Measurements from ENCODE around the gene NFKBIA. TPM values are rescaled to one million over a fixed set of nuclear protein-coding genes. Genes with fewer than 3 reads are reported as not detected.

The NFKBIA gene
- total and polyA plus RNA-seq, 2 of the 8 experiments (the other 6 are each of a cell fraction or from before 2014, with no cell fraction given), result 25.9 to 49.7 TPM

- TF ChIP-seq EP300 (IDR thresholded peaks at IDR 0.05; ENCODE audit: borderline replicate concordance in 1 of 2, low read depth in 2 of 2, low read length in 2 of 2) (no peak), KDM5A (IDR thresholded peaks at IDR 0.05; ENCODE audit: low read length) (no peak), TBP (IDR thresholded peaks at IDR 0.05; ENCODE audit: low read depth, low read length) (no peak), RNF2 (IDR thresholded peaks at IDR 0.05; ENCODE audit: borderline replicate concordance, low read depth, low read length, missing control alignments, poor library complexity, severe bottlenecking) (no peak), CHD7 (IDR thresholded peaks at IDR 0.05; ENCODE audit: insufficient replicate concordance, low read length) (no peak), SIX5 (IDR thresholded peaks at IDR 0.05; ENCODE audit: low read depth, low read length) (no peak), TAF7 (optimal IDR thresholded peaks at IDR 0.05; ENCODE audit: borderline replicate concordance, low read depth, low read length) (no peak), CHD2 (IDR thresholded peaks at IDR 0.05; ENCODE audit: low read length) (no peak)
- TF ChIP-seq, protein P1, sequence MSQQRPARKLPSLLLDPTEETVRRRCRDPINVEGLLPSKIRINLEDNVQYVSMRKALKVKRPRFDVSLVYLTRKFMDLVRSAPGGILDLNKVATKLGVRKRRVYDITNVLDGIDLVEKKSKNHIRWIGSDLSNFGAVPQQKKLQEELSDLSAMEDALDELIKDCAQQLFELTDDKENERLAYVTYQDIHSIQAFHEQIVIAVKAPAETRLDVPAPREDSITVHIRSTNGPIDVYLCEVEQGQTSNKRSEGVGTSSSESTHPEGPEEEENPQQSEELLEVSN (IDR thresholded peaks at IDR 0.05), result no peak
Measured at GRCh38 chr14:35385042-35385839, 19.3 kb downstream of the NFKBIA start (continued).

Measured in H1 (cell line).